MM.1S (cell line): ENCODE measurements around the gene NLGN1.

Experiments
- DNase-seq: peaks from one replicate; pipeline ENCODE4 v3.0.0-alpha.2; 2015
- H2AFZ ChIP-seq: fragments of 300-600 bp; sonication (generic); 2 replicates; pipeline ENCODE4 v1.6.0; 2016; ENCODE audit warnings: antibody characterized with exemption, low read length
- H3F3A ChIP-seq: fragments of 300-600 bp; sonication (generic); 2 replicates; pipeline ENCODE4 v1.6.1; 2016; ENCODE audit warnings: mild to moderate bottlenecking, antibody characterized with exemption, low read length, moderate library complexity, mixed read lengths; ENCODE audit not compliant: insufficient read depth
- H3K27ac ChIP-seq: fragments of 300-600 bp; sonication (generic); 2 replicates; pipeline ENCODE4 v1.5.1; 2016; ENCODE audit warnings: mild to moderate bottlenecking, low read length
- H3K27me3 ChIP-seq: fragments of 300-600 bp; sonication (generic); replicated peaks from 2 replicates; pipeline ENCODE4 v1.6.0; 2016; ENCODE audit warnings: low read length; ENCODE audit not compliant: insufficient read depth
- H3K36me3 ChIP-seq: fragments of 300-600 bp; sonication (generic); replicated peaks from 2 replicates; pipeline ENCODE4 v1.6.1; 2016; ENCODE audit warnings: mild to moderate bottlenecking, low read length, mixed read lengths; ENCODE audit not compliant: insufficient read depth
- H3K4me1 ChIP-seq: fragments of 300-600 bp; sonication (generic); 2 replicates; pipeline ENCODE4 v1.6.1; 2016; ENCODE audit warnings: low read length, mixed read lengths
- H3K4me2 ChIP-seq: fragments of 300-600 bp; sonication (generic); 2 replicates; pipeline ENCODE4 v1.6.0; 2016; ENCODE audit warnings: low read depth, low read length
- H3K4me3 ChIP-seq: fragments of 300-600 bp; sonication (generic); 2 replicates; pipeline ENCODE4 v1.5.1; 2016; ENCODE audit warnings: low read length, mixed read lengths
- H3K79me2 ChIP-seq: fragments of 300-600 bp; sonication (generic); 2 replicates; pipeline ENCODE4 v1.6.1; 2016; ENCODE audit warnings: mixed run types, low read length, mixed read lengths
- H3K9ac ChIP-seq: fragments of 300-600 bp; sonication (generic); 2 replicates; pipeline ENCODE4 v1.6.1; 2016; ENCODE audit warnings: low read length, mixed read lengths
- H3K9me2 ChIP-seq: fragments of 300-600 bp; sonication (generic); replicated peaks from 2 replicates; pipeline ENCODE4 v1.6.1; 2016; ENCODE audit warnings: mild to moderate bottlenecking, low read length, mixed read lengths; ENCODE audit not compliant: insufficient read depth
- H3K9me3 ChIP-seq: fragments of 300-600 bp; sonication (generic); replicated peaks from 2 replicates; pipeline ENCODE4 v1.6.1; 2016; ENCODE audit warnings: mild to moderate bottlenecking, low read length, mixed read lengths; ENCODE audit not compliant: insufficient read depth
- H4K20me1 ChIP-seq: fragments of 300-600 bp; sonication (generic); 2 replicates; pipeline ENCODE4 v1.6.1; 2016; ENCODE audit warnings: mild to moderate bottlenecking, low read length, moderate library complexity, mixed read lengths; ENCODE audit not compliant: insufficient read depth
- CTCF ChIP-seq: fragments of 300-600 bp; sonication (generic); IDR thresholded peaks from 2 replicates; pipeline ENCODE4 v1.5.1; 2016; ENCODE audit warnings: antibody characterized with exemption, low read length, mixed read lengths
- EZH2 ChIP-seq: fragments of 300-600 bp; sonication (generic); optimal IDR thresholded peaks from 2 replicates; pipeline ENCODE3; 2017; ENCODE audit warnings: low read depth, mild to moderate bottlenecking, antibody characterized with exemption, low read length, mixed read lengths
- EZH2phosphoT487 ChIP-seq: fragments of 300-600 bp; sonication (generic); IDR thresholded peaks from 2 replicates; pipeline ENCODE4 v1.6.1; 2018; ENCODE audit warnings: antibody characterized with exemption, low read length

NLGN1 gene

DNA sequence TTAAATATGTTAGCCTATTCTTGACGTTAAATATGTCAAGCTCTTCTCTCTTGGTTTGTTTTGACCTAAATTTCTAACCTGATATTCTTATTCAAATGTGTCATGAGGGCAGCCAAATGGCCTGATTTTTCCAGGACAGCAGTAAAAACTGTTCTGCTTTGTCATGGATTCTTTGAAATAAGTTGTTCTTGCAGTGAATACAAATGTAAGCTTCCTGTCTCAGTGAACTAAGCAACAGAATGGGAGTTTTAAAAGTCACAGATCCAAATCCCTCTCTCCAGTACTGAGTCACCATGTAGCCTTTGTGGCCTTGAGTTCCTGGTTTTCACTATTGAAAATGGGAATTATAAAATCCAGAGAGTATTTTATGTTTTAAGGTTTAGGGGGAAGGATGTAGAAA is 301.8 kb downstream of the NLGN1 start:
- TF ChIP-seq CTCF, result no peak
- TF ChIP-seq EZH2, result no peak
- no peak for TF ChIP-seq EZH2phosphoT487
- no peaks in the 10 kb centered on the region for H3F3A ChIP-seq
- H3K4me3 ChIP-seq, result no peak overlapping the region
- H3K36me3 ChIP-seq, result no peaks in the 10 kb centered on the region
- no peak overlapping the region for H3K4me2 ChIP-seq
- no peaks in the 10 kb centered on the region for H3K9me3 ChIP-seq
- no peaks in the 10 kb centered on the region for H3K4me1 ChIP-seq
- no peaks in the 10 kb centered on the region for H4K20me1 ChIP-seq
- no peaks in the 10 kb centered on the region for H3K79me2 ChIP-seq
- no peak for DNase-seq
- H3K9ac ChIP-seq, result no peak overlapping the region
- H3K27ac ChIP-seq, result no peak overlapping the region
- no peak overlapping the region for H2AFZ ChIP-seq
- H3K27me3 ChIP-seq, result no peaks in the 10 kb centered on the region
- no peaks in the 10 kb centered on the region for H3K9me2 ChIP-seq

DNA sequence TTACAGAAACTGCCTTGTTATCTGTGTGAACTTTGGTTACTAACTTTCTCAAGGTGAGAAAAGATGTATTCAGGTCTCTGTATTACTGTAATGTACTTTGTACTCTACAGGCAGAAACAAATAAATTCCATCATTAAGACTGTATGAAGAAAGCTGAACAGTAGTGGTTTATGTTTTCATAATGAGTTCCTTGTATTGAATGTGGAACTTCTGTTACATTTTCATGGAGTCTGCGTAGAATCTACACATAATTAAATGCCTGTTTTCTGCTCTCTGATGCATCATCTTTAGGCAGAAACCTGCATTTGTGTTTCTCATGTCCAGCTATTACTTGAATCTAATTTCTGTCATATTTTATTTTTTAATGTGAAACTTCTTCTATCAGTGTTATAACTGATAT is 302.8 kb downstream of the NLGN1 start:
- Histone ChIP-seq H4K20me1 (no peaks in the 10 kb centered on the region), H3F3A (no peaks in the 10 kb centered on the region), H3K27ac (no peak overlapping the region), H3K36me3 (no peaks in the 10 kb centered on the region), H3K27me3 (no peaks in the 10 kb centered on the region), H2AFZ (no peak overlapping the region), H3K9ac (no peak overlapping the region), H3K4me3 (no peak overlapping the region), H3K4me2 (no peak overlapping the region), H3K9me3 (no peaks in the 10 kb centered on the region), H3K9me2 (no peaks in the 10 kb centered on the region), H3K4me1 (no peaks in the 10 kb centered on the region), H3K79me2 (no peaks in the 10 kb centered on the region)
- no peak for DNase-seq
- TF ChIP-seq CTCF (no peak), EZH2phosphoT487 (no peak), EZH2 (no peak)

DNA sequence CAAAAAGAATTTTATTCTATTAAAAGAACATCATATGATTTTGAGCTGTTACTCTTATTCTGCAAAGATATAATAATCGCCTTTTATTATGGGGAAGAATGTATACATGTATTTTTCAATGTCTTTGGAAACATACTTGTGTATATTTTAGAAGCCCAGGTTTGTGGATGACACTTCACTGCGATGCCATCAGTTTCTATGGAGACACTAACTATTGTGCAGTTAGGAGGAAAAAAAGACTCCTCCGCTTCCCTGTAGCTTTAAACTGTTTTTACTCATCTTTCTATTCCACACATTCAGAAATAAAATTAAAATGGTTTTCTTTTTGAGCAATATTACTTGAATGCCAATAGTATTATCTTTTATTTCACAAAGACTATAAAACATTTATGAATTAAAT is 305.0 kb downstream of the NLGN1 start:
- no peak for DNase-seq

More for the DNA sequence above, 305.0 kb downstream of the NLGN1 start:
- Histone ChIP-seq H3K9me3 (no peaks in the 10 kb centered on the region), H3K9ac (no peak overlapping the region), H3K9me2 (no peaks in the 10 kb centered on the region), H3K4me2 (no peak overlapping the region), H3K4me1 (no peaks in the 10 kb centered on the region), H3K27ac (no peak overlapping the region), H3K27me3 (no peaks in the 10 kb centered on the region), H3K36me3 (no peaks in the 10 kb centered on the region), H3F3A (no peaks in the 10 kb centered on the region), H3K4me3 (no peak overlapping the region), H2AFZ (no peak overlapping the region), H3K79me2 (no peaks in the 10 kb centered on the region), H4K20me1 (no peaks in the 10 kb centered on the region)
- TF ChIP-seq CTCF (no peak), EZH2phosphoT487 (no peak), EZH2 (no peak)
